Suprapubic skin (tissue), 4 donors: Measurements from ENCODE around the gene SH2D6. TPM values are rescaled to one million over a fixed set of nuclear protein-coding genes. Genes with fewer than 3 reads are reported as not detected.

ENCODE experiments used
- DNase-seq, 2 donors: peaks; one replicate each; pipeline ENCODE4 v3.0.0-alpha.2; 2019; ENCODE audit warnings: low spot score in 2 of 2
- H3K27ac ChIP-seq: fragments of 200-600 bp; sonication (generic); one replicate; pipeline ENCODE4 v1.5.1; 2019
- H3K27me3 ChIP-seq: fragments of 200-600 bp; sonication (generic); one replicate; pipeline ENCODE4 v1.5.1; 2019
- H3K36me3 ChIP-seq: fragments of 200-600 bp; sonication (generic); one replicate; pipeline ENCODE4 v1.5.1; 2019
- H3K4me1 ChIP-seq: fragments of 200-600 bp; sonication (generic); one replicate; pipeline ENCODE4 v1.5.1; 2019
- H3K4me3 ChIP-seq: fragments of 200-600 bp; sonication (generic); one replicate; pipeline ENCODE4 v1.5.1; 2019; ENCODE audit warnings: mild to moderate bottlenecking
- H3K9me3 ChIP-seq: fragments of 200-600 bp; sonication (generic); one replicate; pipeline ENCODE4 v1.5.1; 2019
- EP300 ChIP-seq: sonication (generic); formaldehyde crosslinking; IDR thresholded peaks from one replicate; pipeline ENCODE4 v1.6.1; 2017; ENCODE audit warnings: antibody characterized with exemption
- POLR2A ChIP-seq, 2 donors: fragments of 450-650 bp; IDR thresholded peaks; one replicate each; pipeline ENCODE4 v1.6.1; 2017; ENCODE audit warnings: antibody characterized with exemption in 2 of 2, mild to moderate bottlenecking in 2 of 2, moderate library complexity in 2 of 2
- POLR2AphosphoS5 ChIP-seq, 3 donors: sonication (generic); formaldehyde crosslinking; IDR thresholded peaks; one replicate each; pipeline ENCODE4 v1.6.1; 2017; ENCODE audit warnings: antibody characterized with exemption in 3 of 3
- WGBS: methylation state at CpG from one replicate; pipeline ENCODE4 v1.1.5; 2018; 5-methylcytosine and 5-hydroxymethylcytosine counted together
- total RNA-seq, 4 donors: library from RNA; depleted of rRNA; stranded (reverse); fragments of >200 nt; gene quantifications; one replicate each; pipeline ENCODE4 v1.1.0, GENCODE V29; 2016
- TF ChIP-seq, protein P1 (sequence below), 2 donors: fragments of 200-600 bp in 1 of 2; fragments of 450-650 bp in 1 of 2; sonication (generic) in 1 of 2; IDR thresholded peaks; one replicate each; pipeline ENCODE4 v1.5.1; 2016 to 2019; ENCODE audit warnings: antibody characterized with exemption in 2 of 2, mild to moderate bottlenecking in 1 of 2, moderate library complexity in 1 of 2

The SH2D6 gene
- total RNA-seq, 4 donors from 2014 or later, result not detected

DNA sequence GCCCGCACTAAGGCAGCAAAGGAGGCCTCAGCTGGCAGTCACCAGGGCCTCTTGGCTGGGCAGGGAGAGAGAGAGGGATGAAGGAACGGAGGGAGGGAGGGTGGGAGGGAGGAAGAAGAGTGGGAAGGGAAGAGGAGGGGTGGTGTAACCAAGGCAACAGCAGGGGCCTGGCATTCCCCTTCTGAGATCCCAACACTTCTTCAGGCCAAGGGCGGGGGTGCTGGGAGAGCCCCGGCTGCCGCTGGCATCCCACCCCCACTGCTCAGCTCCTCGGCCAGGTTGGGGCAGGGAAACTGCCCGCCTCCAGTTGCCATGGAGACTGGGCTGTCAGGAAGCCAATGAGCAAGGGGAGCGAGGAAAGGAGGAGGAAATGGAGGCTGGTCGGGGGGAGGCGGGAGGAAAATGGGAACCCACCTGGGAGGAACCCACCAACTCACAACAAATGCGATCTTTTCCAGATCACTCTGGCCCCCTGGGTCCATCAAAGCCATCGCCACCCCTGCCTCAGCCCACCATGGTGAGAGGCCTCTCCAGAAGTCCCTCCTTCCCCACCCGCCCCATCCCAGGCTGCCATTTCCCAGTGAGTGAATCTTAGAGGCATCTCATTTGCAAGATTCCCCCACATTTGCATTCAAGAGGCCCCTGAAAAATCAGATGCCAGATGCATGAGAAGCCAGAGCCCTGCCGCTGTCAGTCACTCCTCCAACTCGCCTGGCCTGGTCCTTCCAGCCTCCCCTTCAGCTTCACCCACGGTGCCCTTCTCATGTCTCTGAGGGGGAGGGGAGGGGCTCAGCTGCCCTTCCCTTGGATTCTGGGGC lies 12.4 kb downstream of the SH2D6 start:
- TF ChIP-seq POLR2A (IDR thresholded peaks at IDR 0.05) (no peak), EP300 (no peak), POLR2AphosphoS5 (IDR thresholded peaks at IDR 0.05) (no peak)
- TF ChIP-seq, protein P1, sequence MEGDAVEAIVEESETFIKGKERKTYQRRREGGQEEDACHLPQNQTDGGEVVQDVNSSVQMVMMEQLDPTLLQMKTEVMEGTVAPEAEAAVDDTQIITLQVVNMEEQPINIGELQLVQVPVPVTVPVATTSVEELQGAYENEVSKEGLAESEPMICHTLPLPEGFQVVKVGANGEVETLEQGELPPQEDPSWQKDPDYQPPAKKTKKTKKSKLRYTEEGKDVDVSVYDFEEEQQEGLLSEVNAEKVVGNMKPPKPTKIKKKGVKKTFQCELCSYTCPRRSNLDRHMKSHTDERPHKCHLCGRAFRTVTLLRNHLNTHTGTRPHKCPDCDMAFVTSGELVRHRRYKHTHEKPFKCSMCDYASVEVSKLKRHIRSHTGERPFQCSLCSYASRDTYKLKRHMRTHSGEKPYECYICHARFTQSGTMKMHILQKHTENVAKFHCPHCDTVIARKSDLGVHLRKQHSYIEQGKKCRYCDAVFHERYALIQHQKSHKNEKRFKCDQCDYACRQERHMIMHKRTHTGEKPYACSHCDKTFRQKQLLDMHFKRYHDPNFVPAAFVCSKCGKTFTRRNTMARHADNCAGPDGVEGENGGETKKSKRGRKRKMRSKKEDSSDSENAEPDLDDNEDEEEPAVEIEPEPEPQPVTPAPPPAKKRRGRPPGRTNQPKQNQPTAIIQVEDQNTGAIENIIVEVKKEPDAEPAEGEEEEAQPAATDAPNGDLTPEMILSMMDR (IDR thresholded peaks at IDR 0.05), result no peak
- Histone ChIP-seq H3K9me3 (no peaks in the 10 kb centered on the region), H3K4me1 (peaks cover 31% of the 10 kb centered on the region), H3K27me3 (no peaks in the 10 kb centered on the region), H3K36me3 (no peaks in the 10 kb centered on the region), H3K4me3 (no peak overlapping the region), H3K27ac (no peak overlapping the region)
- 81% methylated on average over 10 of the region's 16 CpGs for WGBS
- DNase-seq, result no peak

DNA sequence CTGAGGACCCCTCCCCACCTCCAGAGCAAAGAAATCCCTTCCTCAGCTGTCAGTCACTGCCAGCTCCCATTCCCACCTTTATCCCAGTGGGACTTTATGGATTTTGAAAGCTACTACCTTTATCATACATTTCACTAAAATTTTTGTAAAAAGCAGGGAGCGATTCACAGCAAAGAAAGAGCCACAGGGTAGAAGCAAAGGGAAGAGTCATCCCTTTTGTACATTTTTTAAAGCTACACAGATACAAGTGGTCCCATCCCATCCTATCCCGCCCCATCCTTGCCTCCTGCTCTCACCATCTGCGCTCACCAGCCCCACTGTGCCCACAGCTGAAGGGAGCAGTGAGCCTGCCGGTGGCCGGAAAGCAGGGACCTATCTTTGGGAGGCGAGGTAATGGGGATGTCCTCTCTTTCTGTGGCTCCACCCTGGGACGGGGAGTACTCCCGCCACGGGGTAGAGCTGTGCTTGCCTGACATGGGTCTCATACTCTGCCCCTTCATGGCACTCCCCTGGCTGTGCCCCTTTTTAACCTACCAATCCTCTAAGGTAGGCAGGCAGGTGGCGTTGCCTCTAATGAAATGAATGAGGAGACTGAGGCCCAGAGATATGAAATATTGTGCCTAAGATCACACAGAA lies 13.2 kb downstream of the SH2D6 start:
- Histone ChIP-seq H3K27me3 (no peaks in the 10 kb centered on the region), H3K27ac (no peak overlapping the region), H3K4me3 (no peak overlapping the region), H3K4me1 (peaks cover 38% of the 10 kb centered on the region), H3K36me3 (no peaks in the 10 kb centered on the region), H3K9me3 (no peaks in the 10 kb centered on the region)
- WGBS, result 74% methylated on average over 10 of the region's 10 CpGs
- DNase-seq, result no peak
- TF ChIP-seq POLR2AphosphoS5 (IDR thresholded peaks at IDR 0.05), result no peak
- no peak for TF ChIP-seq EP300
- TF ChIP-seq POLR2A (IDR thresholded peaks at IDR 0.05), result no peak
- TF ChIP-seq, protein P1 (IDR thresholded peaks at IDR 0.05), result no peak

DNA sequence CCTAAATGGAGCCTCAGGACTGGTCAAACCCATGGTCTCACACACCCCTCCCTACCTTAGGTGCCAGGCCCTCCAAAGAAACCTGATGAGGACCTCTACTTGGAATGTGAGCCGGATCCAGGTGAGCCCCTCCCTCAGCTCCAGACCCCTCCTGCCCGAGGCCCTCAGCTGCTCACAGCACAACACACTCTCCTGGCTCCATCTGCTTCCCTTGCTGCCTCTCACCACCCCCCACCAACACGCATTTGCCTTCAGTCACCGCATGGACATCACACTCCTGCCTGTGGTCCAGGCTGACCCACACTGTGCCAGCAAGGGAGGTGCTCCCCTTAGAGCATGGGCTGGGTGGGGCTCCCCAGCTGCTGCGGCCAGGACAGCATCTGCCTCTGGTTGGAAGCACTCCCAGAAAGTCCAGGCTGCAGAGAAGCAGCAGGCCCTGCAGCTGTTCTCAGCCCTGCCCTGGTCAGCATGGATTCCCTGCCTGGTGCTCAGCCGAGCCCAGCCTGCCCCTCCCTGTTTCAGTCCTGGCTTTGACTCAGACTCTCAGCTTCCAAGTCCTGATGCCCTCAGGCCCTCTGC lies 15.1 kb downstream of the SH2D6 start:
- no peak overlapping the region for H3K4me3 ChIP-seq
- DNase-seq, result peak; percentile 91 to 93
- TF ChIP-seq POLR2AphosphoS5 (IDR thresholded peaks at IDR 0.05), result peak in 2 of 3 donors; percentile 31 to 46
- TF ChIP-seq EP300, result no peak
- H3K9me3 ChIP-seq, result no peaks in the 10 kb centered on the region
- WGBS, result 41% methylated on average over 4 of the region's 6 CpGs
- no peaks in the 10 kb centered on the region for H3K36me3 ChIP-seq
- no peaks in the 10 kb centered on the region for H3K27me3 ChIP-seq
- H3K27ac ChIP-seq, result peak overlapping the region; percentile 15
- H3K4me1 ChIP-seq, result peaks cover 57% of the 10 kb centered on the region

DNA sequence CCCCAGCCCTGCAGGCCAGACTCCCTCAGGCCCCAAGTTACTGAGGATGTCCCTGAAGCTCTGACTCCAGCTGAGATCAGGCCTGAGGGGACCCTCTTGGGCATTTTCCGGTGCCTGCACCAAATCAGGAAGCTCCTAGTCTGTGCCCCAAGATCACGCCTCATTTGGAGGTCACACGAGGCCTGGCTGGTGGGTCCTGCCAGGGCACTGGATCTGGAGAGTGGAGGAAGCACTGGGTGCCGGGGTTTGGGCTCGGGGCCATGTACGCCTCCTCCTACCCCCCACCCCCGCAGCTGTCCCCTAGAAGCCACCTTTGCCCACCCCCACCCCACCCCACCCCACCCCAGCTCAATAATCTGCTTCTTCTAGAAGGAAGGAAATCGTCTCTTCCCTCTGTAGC lies 16.2 kb downstream of the SH2D6 start:
- DNase-seq, result no peak
- no peak overlapping the region for H3K4me3 ChIP-seq
- peak overlapping the region; percentile 23 for H3K27ac ChIP-seq
- peaks cover 62% of the 10 kb centered on the region for H3K4me1 ChIP-seq
- TF ChIP-seq EP300 (no peak), POLR2AphosphoS5 (IDR thresholded peaks at IDR 0.05) (no peak), POLR2A (IDR thresholded peaks at IDR 0.05) (no peak)
- TF ChIP-seq, protein P1 (IDR thresholded peaks at IDR 0.05), result no peak
- H3K36me3 ChIP-seq, result no peaks in the 10 kb centered on the region
- no peaks in the 10 kb centered on the region for H3K9me3 ChIP-seq
- 84% methylated on average over 6 of the region's 8 CpGs for WGBS
- H3K27me3 ChIP-seq, result no peaks in the 10 kb centered on the region

DNA sequence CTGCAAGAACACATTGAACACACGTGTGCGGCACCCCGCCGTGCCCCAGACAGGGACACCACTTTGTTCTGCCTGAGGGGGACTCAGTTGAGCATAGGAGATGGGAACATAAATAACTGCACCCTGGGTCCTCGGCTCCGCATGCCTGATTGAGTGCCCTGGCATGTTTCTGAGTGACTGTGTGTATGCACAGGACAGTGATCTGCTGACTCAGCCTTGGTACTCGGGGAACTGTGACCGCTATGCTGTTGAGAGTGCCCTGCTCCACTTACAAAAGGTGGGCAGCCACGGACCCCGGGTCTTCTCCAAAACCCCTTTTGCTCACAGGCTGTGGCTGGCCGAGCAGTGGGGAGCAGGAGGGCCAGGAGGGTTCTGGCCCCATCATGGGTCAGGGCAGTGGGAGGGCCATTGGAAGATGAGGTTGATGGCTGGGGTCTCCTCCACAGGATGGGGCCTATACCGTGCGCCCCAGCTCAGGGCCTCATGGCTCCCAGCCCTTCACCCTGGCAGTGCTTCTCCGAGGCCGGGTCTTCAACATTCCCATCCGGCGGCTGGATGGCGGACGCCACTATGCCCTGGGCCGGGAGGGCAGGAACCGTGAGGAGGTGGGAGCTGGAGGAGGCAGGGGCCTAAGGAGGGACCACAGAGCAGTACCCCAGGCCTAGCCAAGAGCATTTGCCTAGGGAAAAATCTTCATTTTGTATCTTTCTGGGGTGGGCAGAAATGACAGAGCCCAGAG lies 16.9 kb downstream of the SH2D6 start:
- Histone ChIP-seq H3K4me3 (no peak overlapping the region), H3K36me3 (no peaks in the 10 kb centered on the region), H3K4me1 (peaks cover 62% of the 10 kb centered on the region), H3K27ac (peak overlapping the region; percentile 23), H3K9me3 (no peaks in the 10 kb centered on the region), H3K27me3 (no peaks in the 10 kb centered on the region)
- DNase-seq, result no peak
- WGBS, result 91% methylated on average over 5 of the region's 21 CpGs
- TF ChIP-seq EP300, result no peak
- TF ChIP-seq, protein P1 (IDR thresholded peaks at IDR 0.05), result no peak
- TF ChIP-seq POLR2A (IDR thresholded peaks at IDR 0.05), result no peak
- no peak for TF ChIP-seq POLR2AphosphoS5 (IDR thresholded peaks at IDR 0.05)
